T-helper 17 cell (primary cell): ENCODE measurements around the gene ST6GALNAC2. TPM values are rescaled to one million over a fixed set of nuclear protein-coding genes. Genes with fewer than 3 reads are reported as not detected.
"Not testable (repeated sequence)": the region's sequence is repeated elsewhere in the genome, so short reads cannot be mapped to it uniquely, and the experiment has no call there.

Experiments
- ATAC-seq: fragments of 150-1000 bp; cut with Tn5 transposase; 2 replicates; pipeline ENCODE4 v1.10.0; 2021; ENCODE audit warnings: mild to moderate bottlenecking, moderate library complexity
- DNase-seq, 3 donors: peaks; one replicate each; pipeline versions ENCODE4 v3.0.0 to v3.0.0-alpha.2; 2020 to 2021
- H3K9me3 ChIP-seq: one replicate; pipeline ENCODE4 v1.7.0; 2013; ENCODE audit warnings: low read length, mild to moderate bottlenecking; ENCODE audit not compliant: control insufficient read depth, poor library complexity, severe bottlenecking
- H3K27ac Mint-ChIP-seq: one replicate; pipeline ENCODE4 v1.8.0; 2022; ENCODE audit warnings: mild to moderate bottlenecking, moderate library complexity, mixed read lengths
- H3K27me3 Mint-ChIP-seq: one replicate; pipeline ENCODE4 v1.8.0; 2022; ENCODE audit warnings: mixed read lengths
- H3K36me3 Mint-ChIP-seq: one replicate; pipeline ENCODE4 v1.8.0; 2022; ENCODE audit warnings: low read depth, mixed read lengths
- H3K4me1 Mint-ChIP-seq: one replicate; pipeline ENCODE4 v1.8.0; 2022; ENCODE audit warnings: mild to moderate bottlenecking, mixed read lengths
- H3K4me3 Mint-ChIP-seq: one replicate; pipeline ENCODE4 v1.8.0; 2022; ENCODE audit warnings: mild to moderate bottlenecking, moderate library complexity, mixed read lengths
- total RNA-seq, 4 donors: library from RNA in 2 of 4; stranded (reverse) in 2 of 4; gene quantifications; one replicate each; pipeline ENCODE4 v1.2.3 and lab custom pipeline; 2022 to 2026

ST6GALNAC2 gene
- total RNA-seq, 2 donors from 2014 or later, result 0.68 to 2.2 TPM

DNA sequence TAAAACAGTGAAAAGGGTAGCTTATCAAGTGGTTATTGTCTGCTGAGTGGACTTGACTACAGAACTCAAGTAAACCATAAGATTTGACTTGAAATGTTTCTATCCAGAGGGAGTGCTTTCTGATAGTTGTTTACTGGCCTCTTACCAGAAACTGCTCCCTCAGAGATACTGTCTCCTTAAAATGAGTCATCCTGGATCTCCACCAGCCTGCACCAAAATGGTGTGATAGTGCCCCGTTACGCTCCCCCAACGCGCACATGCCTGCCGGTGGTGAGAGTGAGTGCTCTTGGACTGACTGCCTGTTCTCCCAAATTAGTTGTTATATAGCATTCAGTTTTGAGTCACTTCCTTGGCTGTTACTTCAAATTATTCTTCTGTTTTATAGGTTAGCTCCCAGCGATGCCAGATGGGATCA, 22.9 kb downstream of the ST6GALNAC2 start:
- no peaks in the 10 kb centered on the region for H3K9me3 ChIP-seq
- Mint-ChIP-seq H3K27me3 (no peaks in the 10 kb centered on the region), H3K27ac (peak overlapping the region; percentile 100), H3K36me3 (peaks cover 10% of the 10 kb centered on the region), H3K4me3 (peak overlapping the region; percentile 39), H3K4me1 (peaks cover 54% of the 10 kb centered on the region)
- no peak for DNase-seq
- no peak for ATAC-seq

DNA sequence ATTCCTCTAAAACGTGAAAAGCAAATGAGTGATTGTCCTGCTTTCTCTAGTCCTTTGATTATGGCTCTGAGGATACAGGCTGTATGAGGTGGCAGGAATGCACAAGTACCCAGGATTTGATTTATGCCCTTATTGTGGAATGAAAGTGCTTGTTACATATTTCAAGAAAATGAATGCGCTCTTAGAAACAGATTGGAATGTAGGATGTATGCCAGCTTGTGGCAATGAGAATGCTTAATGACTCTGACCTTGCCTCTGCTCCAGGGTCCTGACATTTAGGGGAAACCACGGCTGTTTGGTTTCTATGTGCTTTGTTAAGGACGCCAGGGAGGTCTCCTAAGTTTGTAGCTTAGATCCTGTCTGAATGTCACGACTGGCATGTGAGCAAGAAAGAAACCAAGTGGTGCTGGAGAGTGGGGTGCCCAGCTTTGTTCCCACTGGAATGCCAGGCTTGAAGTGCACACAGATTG, 23.8 kb downstream of the ST6GALNAC2 start:
- no peak for ATAC-seq
- Mint-ChIP-seq H3K36me3 (peaks cover 13% of the 10 kb centered on the region), H3K27me3 (no peaks in the 10 kb centered on the region), H3K4me1 (peaks cover 58% of the 10 kb centered on the region), H3K4me3 (peak overlapping the region; percentile 82), H3K27ac (peak overlapping the region; percentile 100)
- no peaks in the 10 kb centered on the region for H3K9me3 ChIP-seq
- no peak for DNase-seq

DNA sequence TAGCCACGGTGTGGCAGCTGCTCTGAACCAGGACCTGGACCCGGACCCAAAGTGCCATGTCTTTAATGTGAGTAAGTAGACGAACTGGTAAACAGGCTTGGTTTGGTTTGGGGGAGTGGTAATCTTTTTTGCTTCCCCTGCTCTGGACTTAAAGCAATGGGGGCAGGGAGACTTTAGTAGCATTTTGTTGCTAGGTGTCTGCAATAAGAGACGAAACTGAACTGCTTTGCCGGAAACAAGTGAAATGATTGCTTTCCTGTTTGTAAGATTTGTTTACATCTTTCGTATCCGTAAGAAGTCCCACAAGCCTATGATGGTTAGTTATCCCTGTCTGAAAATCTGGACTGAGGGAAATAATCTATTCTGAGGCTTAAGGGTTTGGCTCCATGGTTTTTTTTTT, 24.3 kb downstream of the ST6GALNAC2 start:
- ATAC-seq (peak; percentile 46), DNase-seq (no peak)
- Mint-ChIP-seq H3K27ac (peak overlapping the region; percentile 100), H3K4me1 (peaks cover 59% of the 10 kb centered on the region), H3K27me3 (no peaks in the 10 kb centered on the region), H3K4me3 (peak overlapping the region; percentile 82), H3K36me3 (peaks cover 13% of the 10 kb centered on the region)
- H3K9me3 ChIP-seq, result no peaks in the 10 kb centered on the region

DNA sequence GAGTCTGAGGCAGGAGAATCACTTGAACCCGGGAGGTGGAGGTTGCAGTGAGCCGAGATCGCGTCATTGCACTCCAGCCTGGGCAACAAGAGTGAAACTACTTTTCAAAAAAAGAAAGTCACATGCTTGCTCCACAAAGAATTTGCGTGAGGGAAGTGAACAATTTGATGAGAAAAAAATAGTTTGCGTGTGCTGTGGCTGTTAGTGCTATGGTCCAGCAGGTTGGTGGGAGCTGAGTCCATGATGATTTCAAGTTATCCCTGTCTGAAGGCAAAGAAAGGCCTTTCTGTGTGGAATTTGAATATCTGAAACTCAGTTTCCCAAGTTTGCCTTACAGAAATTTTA, 24.8 kb downstream of the ST6GALNAC2 start:
- ATAC-seq (no peak), DNase-seq (no peak)
- H3K9me3 ChIP-seq, result no peaks in the 10 kb centered on the region
- Mint-ChIP-seq H3K4me1 (peaks cover 55% of the 10 kb centered on the region), H3K36me3 (peaks cover 13% of the 10 kb centered on the region), H3K27me3 (no peaks in the 10 kb centered on the region), H3K27ac (peak overlapping the region; percentile 100), H3K4me3 (peak overlapping the region; percentile 82)

DNA sequence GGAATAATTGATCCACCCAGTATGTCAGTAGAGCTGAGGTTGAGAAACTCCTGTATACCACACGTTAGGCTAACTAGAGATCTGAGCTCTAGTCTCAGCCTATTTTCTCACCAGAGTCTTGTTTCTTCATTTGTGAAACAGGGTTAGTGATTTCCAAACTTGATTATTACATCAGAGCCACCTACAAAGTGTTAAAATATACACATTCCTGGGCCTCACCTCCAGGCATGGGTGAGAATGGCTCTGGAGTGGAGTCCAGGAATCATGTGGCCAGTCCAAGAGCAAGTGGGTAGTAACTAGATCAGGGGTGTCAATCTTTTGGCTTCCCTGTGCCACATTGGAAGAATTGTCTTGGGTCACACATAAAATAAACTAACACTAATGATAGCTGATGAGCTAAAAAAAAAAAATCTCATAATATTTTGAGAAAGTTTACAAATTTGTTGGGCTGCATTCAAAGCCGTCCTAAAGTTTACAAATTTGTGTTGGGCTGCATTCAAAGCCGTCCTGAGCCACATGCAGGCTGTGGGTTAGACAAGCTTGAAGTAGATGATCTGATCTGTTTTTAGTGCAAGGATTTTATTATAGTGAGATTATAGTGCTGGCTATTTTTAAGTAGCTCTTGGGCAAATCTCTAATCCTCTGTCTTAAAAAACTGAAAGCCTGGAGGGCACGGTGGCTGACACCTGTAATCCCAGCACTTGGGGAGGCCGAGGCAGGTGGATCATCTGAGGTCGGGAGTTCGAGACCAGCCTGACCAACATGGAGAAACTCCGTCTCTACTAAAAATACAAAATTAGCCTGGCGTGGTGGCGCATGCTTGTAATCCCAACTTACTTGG, 25.4 kb downstream of the ST6GALNAC2 start:
- no peaks in the 10 kb centered on the region for H3K9me3 ChIP-seq
- Mint-ChIP-seq H3K27ac (peak overlapping the region; percentile 100), H3K4me1 (peaks cover 53% of the 10 kb centered on the region), H3K27me3 (no peaks in the 10 kb centered on the region), H3K4me3 (peak overlapping the region; percentile 82), H3K36me3 (peaks cover 10% of the 10 kb centered on the region)
- no peak for ATAC-seq
- DNase-seq, result no peak

DNA sequence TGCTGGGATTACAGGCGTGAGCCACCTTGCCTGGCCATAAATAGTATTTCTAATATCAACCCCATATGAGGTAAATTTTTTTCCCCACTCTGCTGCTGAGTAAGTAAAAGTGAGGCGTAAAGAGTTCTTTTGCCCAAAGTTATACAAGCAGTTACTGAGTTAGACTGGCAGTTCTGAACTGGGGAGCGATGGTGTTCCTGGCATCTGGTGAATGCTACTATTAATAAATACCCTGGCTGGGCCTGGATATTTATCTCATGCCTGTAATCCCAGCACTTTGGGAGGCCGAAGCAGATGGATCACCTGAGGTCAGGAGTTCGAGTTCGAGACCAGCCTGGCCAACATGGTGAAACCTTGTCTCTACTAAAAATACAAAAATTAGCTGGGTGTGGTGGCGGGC, 26.2 kb downstream of the ST6GALNAC2 start:
- Mint-ChIP-seq H3K27ac (peak overlapping the region; percentile 100), H3K4me3 (peak overlapping the region; percentile 99), H3K4me1 (peaks cover 55% of the 10 kb centered on the region)
- H3K27me3 Mint-ChIP-seq, DNase-seq, H3K36me3 Mint-ChIP-seq, ATAC-seq, H3K9me3 ChIP-seq: not testable (repeated sequence)

DNA sequence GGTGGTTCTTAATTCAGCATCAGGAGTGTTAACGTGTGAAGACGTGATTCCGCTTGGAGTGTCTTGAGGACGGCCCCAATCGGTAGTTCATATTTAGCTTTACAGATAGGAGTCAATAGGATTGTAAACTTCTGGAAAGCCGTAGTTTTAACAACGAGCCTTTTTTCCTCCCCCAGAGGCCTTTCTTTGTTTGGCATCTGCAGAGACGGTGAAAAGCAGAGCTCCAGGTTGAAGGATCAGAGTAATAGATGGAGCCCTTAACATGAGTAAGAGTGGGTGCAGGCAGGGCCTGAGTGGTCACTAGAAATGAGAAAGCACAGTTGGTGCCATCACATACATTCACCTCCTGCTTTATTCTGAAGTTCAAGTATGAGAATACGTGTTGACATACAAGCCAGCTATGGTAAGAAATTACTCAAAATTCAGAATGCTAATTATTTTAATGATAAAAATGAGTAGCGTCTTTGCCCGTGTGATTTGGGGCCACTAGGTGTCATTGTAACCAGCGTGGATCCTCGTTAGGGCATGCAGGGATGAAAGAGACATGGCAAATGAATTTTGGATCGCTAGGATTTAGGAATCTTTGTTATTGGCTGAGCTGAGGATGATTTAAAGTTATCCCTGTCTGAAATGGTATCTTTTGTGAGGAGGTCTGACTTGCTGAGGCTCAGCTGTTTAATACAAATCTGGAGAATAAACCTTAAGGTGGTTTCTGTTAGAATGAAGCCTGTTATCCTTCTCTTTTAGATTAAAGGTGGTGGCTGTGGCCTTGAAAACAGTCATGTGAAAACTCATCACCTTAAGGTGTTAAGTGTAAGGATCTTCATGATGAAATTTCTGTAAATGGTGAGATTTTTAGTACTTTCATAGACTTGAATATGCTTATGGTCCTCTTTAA, 27.2 kb downstream of the ST6GALNAC2 start:
- H3K9me3 ChIP-seq, result no peaks in the 10 kb centered on the region
- peak overlapping the region; percentile 99 for H3K4me3 Mint-ChIP-seq
- ATAC-seq (no peak), DNase-seq (no peak)
- H3K4me1 Mint-ChIP-seq, result peaks cover 55% of the 10 kb centered on the region
- H3K27ac Mint-ChIP-seq, result peak overlapping the region; percentile 100
- peaks cover 8% of the 10 kb centered on the region for H3K36me3 Mint-ChIP-seq
- no peaks in the 10 kb centered on the region for H3K27me3 Mint-ChIP-seq

DNA sequence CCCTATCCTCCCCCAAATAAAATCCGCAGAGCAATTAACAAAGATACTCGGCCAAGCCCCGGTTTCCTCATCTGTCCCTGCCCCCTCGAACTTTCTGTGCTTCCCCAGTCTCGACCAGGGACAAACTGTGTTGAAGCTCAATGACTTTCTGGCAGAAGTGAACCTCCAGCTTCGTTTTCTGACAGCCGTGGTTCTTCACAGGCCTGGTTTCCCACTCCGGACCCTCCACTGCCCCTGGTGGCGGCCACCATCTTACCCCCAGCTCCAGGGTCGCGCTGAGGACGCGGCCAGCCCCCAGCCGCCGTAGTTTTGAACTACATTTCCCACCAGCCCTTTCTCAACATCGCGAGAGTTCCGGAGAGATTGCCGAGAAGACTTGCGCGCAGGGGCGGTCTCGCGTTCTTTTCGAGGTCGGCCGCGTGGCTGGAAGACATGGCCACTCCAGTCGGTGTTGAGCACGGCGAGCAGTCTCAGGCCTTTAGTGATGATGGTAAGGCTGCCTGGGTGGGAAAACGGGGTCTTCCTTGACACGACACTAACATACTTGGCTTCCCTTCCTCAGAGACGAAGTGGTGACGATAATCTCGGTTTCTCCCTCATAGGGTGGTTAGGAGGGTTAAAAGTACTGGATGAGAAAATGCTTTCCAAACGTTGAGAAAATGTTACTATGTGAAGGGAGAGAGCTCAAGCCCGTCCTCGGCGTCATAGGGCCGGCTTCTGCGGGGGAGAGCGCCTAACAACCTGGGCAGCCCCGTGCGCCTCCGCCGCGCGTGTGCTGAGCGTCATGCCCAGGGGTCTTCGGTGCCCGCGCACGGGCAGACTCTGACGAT, 28.1 kb downstream of the ST6GALNAC2 start:
- H3K27ac Mint-ChIP-seq, result peak overlapping the region; percentile 100
- H3K36me3 Mint-ChIP-seq, result peaks cover 5% of the 10 kb centered on the region
- peaks cover 50% of the 10 kb centered on the region for H3K4me1 Mint-ChIP-seq
- peak overlapping the region; percentile 99 for H3K4me3 Mint-ChIP-seq
- DNase-seq (peak; percentile 83 to 90 (median 86)), ATAC-seq (peak; percentile 79)
- H3K9me3 ChIP-seq, result no peaks in the 10 kb centered on the region
- no peaks in the 10 kb centered on the region for H3K27me3 Mint-ChIP-seq

DNA sequence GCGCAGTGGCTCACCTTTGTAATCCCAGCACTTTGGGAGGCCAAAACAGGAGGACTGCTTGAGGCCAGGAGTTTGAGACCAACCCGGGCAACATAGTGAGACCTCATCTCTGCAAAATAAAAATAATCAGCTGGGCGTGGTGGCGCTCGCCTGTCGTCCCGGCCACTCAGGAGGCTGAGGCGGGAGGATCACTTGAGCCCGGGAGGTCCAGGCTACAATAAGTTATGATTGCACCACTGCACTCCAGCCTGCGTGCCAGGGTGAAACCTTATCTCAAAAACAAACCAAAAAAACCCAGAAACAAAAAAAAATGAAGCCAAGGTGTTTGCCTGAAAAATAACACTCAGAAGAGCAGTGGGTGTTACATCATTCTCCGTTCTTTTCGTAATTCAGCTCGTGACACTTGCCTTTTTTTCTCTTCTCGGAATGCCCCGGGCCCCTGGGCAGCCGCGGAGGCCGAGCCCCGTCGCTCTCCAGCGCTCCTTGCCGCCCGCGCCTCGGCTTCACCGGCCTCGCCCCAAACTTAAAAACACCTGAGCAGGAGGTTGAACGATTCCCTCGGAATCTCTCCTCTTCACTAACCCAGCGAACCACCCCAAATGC, 28.8 kb downstream of the ST6GALNAC2 start:
- DNase-seq, result peak; percentile 41 to 54 (median 49)
- peak; percentile 64 for ATAC-seq
- no peaks in the 10 kb centered on the region for H3K9me3 ChIP-seq
- Mint-ChIP-seq H3K27me3 (no peaks in the 10 kb centered on the region), H3K36me3 (peaks cover 5% of the 10 kb centered on the region), H3K4me1 (peaks cover 47% of the 10 kb centered on the region), H3K27ac (peak overlapping the region; percentile 100), H3K4me3 (peak overlapping the region; percentile 99)

DNA sequence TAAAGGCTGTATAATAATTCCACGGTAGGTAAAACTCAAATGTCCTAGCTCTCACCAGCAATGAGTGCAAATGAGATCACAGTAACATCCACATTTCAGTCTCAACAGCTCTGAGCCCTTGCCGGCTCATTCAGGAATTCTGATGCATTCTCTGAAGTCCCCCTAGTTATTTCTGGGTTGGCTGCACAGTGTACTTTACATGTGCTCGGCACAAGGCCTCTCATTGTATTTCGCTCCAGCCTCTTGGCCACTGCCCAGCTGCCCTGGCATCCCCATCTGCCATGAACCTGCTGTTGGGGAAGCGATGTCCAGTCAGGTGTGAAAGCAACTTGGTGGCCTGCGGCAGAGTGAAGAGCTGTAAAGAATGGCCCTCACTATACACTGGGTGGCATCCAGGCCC, 31.5 kb downstream of the ST6GALNAC2 start:
- H3K27ac Mint-ChIP-seq, result peak overlapping the region; percentile 14
- H3K36me3 Mint-ChIP-seq, result peaks cover 3% of the 10 kb centered on the region
- DNase-seq (no peak), ATAC-seq (no peak)
- peaks cover 32% of the 10 kb centered on the region for H3K4me1 Mint-ChIP-seq
- H3K9me3 ChIP-seq, result no peaks in the 10 kb centered on the region
- no peak overlapping the region for H3K4me3 Mint-ChIP-seq
- H3K27me3 Mint-ChIP-seq, result no peaks in the 10 kb centered on the region

DNA sequence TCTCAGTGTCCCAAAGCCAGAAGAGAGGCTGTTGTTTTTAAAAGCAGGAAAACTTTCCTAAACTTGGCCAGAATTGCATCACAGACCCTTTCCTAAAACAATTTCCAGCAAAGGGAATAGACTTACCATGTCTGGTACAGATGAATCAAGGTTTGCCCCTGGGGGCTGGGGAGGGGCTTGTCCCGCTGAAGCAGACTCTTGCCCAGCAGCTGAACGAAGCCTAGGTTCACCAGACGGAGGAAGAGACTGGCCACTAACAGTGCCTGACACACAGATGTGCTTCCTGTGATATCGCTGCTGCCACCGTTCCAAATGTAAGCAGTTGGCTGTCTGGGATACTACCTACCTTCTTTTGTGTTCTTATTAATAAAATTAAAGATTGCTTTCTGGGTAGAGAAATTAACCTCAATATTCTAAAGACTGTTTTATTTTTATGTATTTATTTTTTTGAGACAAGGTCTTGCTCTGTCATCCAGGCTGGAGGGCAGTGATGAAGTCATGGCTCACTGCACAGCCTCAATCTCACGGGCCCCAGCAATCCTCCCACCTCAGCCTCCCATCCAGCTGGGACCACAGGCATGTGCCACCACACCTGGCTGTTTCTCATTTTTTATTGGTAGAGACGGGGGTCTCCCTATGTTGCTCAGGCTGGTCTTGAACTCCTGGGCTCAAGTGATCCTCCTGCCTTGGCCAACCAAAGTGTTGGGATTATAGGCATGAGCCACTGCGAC, 32.3 kb downstream of the ST6GALNAC2 start:
- H3K9me3 ChIP-seq, result no peaks in the 10 kb centered on the region
- Mint-ChIP-seq H3K4me1 (peaks cover 27% of the 10 kb centered on the region), H3K4me3 (no peak overlapping the region), H3K36me3 (peaks cover 3% of the 10 kb centered on the region), H3K27ac (no peak overlapping the region), H3K27me3 (no peaks in the 10 kb centered on the region)
- no peak for ATAC-seq
- DNase-seq, result no peak

DNA sequence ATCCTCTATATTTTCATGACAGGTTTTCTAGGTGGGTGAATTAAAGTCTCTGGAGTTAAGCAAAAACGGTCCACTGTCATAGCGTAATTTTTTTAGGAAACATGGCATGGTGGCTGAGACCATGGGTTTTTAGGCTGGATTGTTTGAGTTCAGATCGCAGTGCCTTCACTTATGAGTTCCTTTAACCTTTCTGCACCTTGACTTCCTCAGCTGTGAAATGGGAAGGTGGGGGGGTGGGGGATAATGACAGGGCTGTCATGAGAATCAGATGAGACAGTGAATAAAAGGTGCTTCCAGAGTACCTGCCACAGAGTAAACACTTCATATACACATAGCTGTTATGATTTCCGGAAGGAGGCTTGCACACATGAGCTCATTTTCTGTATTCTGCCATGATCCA, 34.0 kb downstream of the ST6GALNAC2 start:
- H3K4me3 Mint-ChIP-seq, result no peak overlapping the region
- ATAC-seq, result no peak
- H3K36me3 Mint-ChIP-seq, result no peaks in the 10 kb centered on the region
- no peak overlapping the region for H3K27ac Mint-ChIP-seq
- no peaks in the 10 kb centered on the region for H3K9me3 ChIP-seq
- H3K4me1 Mint-ChIP-seq, result peaks cover 13% of the 10 kb centered on the region
- H3K27me3 Mint-ChIP-seq, result no peaks in the 10 kb centered on the region
- DNase-seq, result no peak
